ENCODE measurements around the gene OR6C4.
"Not testable (repeated sequence)": the region's sequence is repeated elsewhere in the genome, so short reads cannot be mapped to it uniquely, and the experiment has no call there.

OR6C4 gene

DNA sequence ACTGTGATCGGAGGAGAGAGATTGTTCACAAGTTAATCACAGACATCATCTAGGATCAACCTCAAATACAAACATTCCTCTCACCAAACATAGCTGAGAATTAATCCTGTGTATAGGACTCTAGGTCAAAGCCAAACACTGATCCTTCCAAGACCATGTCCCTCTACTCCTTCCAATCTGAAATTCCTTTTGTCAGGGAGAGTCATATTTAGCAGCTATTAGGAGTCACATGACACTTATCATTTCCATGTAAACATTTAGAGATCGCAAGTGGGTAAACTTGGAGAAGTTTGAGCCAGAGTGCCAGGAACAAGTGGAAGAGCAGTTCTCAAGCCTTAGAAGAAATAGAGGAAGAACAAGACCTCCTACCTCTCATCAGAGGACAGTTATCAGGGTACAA, 36.4 kb downstream of the OR6C4 start:
- Histone ChIP-seq H3K36me3 (ENCODE audit: control insufficient read depth, insufficient read depth, low read length) (no peaks in the 10 kb centered on the region), H3K9me3 (ENCODE audit: control insufficient read depth, low read length) (no peaks in the 10 kb centered on the region), H3K4me1 (no peaks in the 10 kb centered on the region), H3K4me2 (ENCODE audit: low read length) (no peak overlapping the region), H3K27ac (no peak overlapping the region), H3K4me3 (ENCODE audit: low read depth, low read length) (no peak overlapping the region), H3K27me3 (ENCODE audit: control insufficient read depth, insufficient read depth, low read length) (no peaks in the 10 kb centered on the region), H2AFZ (no peak overlapping the region), H3K9ac (no peak overlapping the region), H3K79me2 (no peaks in the 10 kb centered on the region)
- TF ChIP-seq, protein P1, sequence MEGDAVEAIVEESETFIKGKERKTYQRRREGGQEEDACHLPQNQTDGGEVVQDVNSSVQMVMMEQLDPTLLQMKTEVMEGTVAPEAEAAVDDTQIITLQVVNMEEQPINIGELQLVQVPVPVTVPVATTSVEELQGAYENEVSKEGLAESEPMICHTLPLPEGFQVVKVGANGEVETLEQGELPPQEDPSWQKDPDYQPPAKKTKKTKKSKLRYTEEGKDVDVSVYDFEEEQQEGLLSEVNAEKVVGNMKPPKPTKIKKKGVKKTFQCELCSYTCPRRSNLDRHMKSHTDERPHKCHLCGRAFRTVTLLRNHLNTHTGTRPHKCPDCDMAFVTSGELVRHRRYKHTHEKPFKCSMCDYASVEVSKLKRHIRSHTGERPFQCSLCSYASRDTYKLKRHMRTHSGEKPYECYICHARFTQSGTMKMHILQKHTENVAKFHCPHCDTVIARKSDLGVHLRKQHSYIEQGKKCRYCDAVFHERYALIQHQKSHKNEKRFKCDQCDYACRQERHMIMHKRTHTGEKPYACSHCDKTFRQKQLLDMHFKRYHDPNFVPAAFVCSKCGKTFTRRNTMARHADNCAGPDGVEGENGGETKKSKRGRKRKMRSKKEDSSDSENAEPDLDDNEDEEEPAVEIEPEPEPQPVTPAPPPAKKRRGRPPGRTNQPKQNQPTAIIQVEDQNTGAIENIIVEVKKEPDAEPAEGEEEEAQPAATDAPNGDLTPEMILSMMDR (IDR thresholded peaks at IDR 0.05): no peak

- H3K27me3 ChIP-seq (ENCODE audit: control insufficient read depth, insufficient read depth, low read length); H3K4me1 ChIP-seq; H2AFZ ChIP-seq; H3K27ac ChIP-seq; H3K9ac ChIP-seq; H3K79me2 ChIP-seq; H3K36me3 ChIP-seq (ENCODE audit: control insufficient read depth, insufficient read depth, low read length); H3K4me2 ChIP-seq (ENCODE audit: low read length); H3K9me3 ChIP-seq (ENCODE audit: control insufficient read depth, low read length); H3K4me3 ChIP-seq (ENCODE audit: low read depth, low read length): not testable (repeated sequence)
These were observed 40.8 kb downstream of the OR6C4 start for GRCh38 chr12:55590152-55590551.
